Mesodermal cell (in vitro differentiated cells): Measurements from ENCODE around the gene HEXD.

ENCODE experiments used
- H3K27ac ChIP-seq: 2 replicates; pipeline ENCODE4 v1.7.0; 2013; ENCODE audit warnings: mild to moderate bottlenecking, low read depth, low read length, moderate library complexity; ENCODE audit not compliant: severe bottlenecking
- H3K36me3 ChIP-seq: 2 replicates; pipeline ENCODE4 v1.7.1; 2013; ENCODE audit warnings: mild to moderate bottlenecking, low read length, moderate library complexity; ENCODE audit not compliant: control insufficient read depth, insufficient read depth
- H3K4me1 ChIP-seq: one replicate; pipeline ENCODE4 v1.7.1; 2013; ENCODE audit warnings: mild to moderate bottlenecking, low read length; ENCODE audit not compliant: insufficient read depth, control insufficient read depth, poor library complexity, severe bottlenecking
- H3K4me3 ChIP-seq: 2 replicates; pipeline ENCODE4 v1.7.0; 2013; ENCODE audit warnings: low read length, control low read depth, mild to moderate bottlenecking; ENCODE audit not compliant: insufficient read depth, poor library complexity, severe bottlenecking; ENCODE audit errors: extremely low read depth
- H3K9me3 ChIP-seq: 2 replicates; pipeline ENCODE4 v1.7.1; 2013; ENCODE audit warnings: mild to moderate bottlenecking, low read length, moderate library complexity; ENCODE audit not compliant: control insufficient read depth
- WGBS, 2 experiments: methylation state at CpG; one replicate each; pipeline ENCODE4 v1.1.5; 2013; ENCODE audit warnings: missing lambda C conversion rate in 2 of 2; ENCODE audit not compliant: insufficient coverage in 2 of 2; 5-methylcytosine and 5-hydroxymethylcytosine counted together

HEXD gene

GRCh38 chr17:82390015-82390859, 27.9 kb upstream of the HEXD start:
- Histone ChIP-seq H3K9me3 (no peaks in the 10 kb centered on the region), H3K36me3 (peaks cover 2% of the 10 kb centered on the region), H3K4me3 (no peak overlapping the region), H3K27ac (no peak overlapping the region), H3K4me1 (peaks cover 7% of the 10 kb centered on the region)
- 93 to 94% methylated on average over 22 to 27 of the region's 34 CpGs for WGBS, 2 experiments

- Histone ChIP-seq H3K27ac (no peak overlapping the region), H3K4me1 (peaks cover 2% of the 10 kb centered on the region), H3K36me3 (peaks cover 2% of the 10 kb centered on the region), H3K4me3 (no peak overlapping the region), H3K9me3 (no peaks in the 10 kb centered on the region)
- WGBS, 2 experiments = 92% methylated on average over 6 of the region's 13 CpGs; no CpG with 5 or more reads in 1 of the 2 experiments
Measured at GRCh38 chr17:82390860-82391435, 27.2 kb upstream of the HEXD start.

GRCh38 chr17:82391496-82392066, 26.6 kb upstream of the HEXD start:
- Histone ChIP-seq H3K4me1 (no peaks in the 10 kb centered on the region), H3K9me3 (no peaks in the 10 kb centered on the region), H3K27ac (no peak overlapping the region), H3K36me3 (peaks cover 2% of the 10 kb centered on the region), H3K4me3 (no peak overlapping the region)
- WGBS, 2 experiments = 92 to 98% methylated on average over 18 to 23 of the region's 23 CpGs

- Histone ChIP-seq H3K36me3 (peaks cover 2% of the 10 kb centered on the region), H3K4me3 (no peak overlapping the region), H3K9me3 (no peaks in the 10 kb centered on the region), H3K27ac (no peak overlapping the region), H3K4me1 (no peaks in the 10 kb centered on the region)
- 93 to 96% methylated on average over 23 to 24 of the region's 28 CpGs for WGBS, 2 experiments
Measured at GRCh38 chr17:82392209-82392920, 25.8 kb upstream of the HEXD start.

GRCh38 chr17:82392941-82393340, 25.2 kb upstream of the HEXD start:
- H3K4me3 ChIP-seq = no peak overlapping the region
- peaks cover 2% of the 10 kb centered on the region for H3K36me3 ChIP-seq
- H3K4me1 ChIP-seq = no peaks in the 10 kb centered on the region
- WGBS, 2 experiments = 90 to 95% methylated on average over 15 of the region's 15 CpGs
- H3K9me3 ChIP-seq = no peaks in the 10 kb centered on the region
- no peak overlapping the region for H3K27ac ChIP-seq

GRCh38 chr17:82394278-82394677, 23.9 kb upstream of the HEXD start:
- 96 to 98% methylated on average over 9 to 10 of the region's 12 CpGs for WGBS, 2 experiments
- H3K4me3 ChIP-seq = no peak overlapping the region

GRCh38 chr17:82396601-82397435, 21.3 kb upstream of the HEXD start:
- Histone ChIP-seq H3K27ac (no peak overlapping the region), H3K36me3 (peaks cover 7% of the 10 kb centered on the region), H3K9me3 (no peaks in the 10 kb centered on the region), H3K4me3 (no peak overlapping the region), H3K4me1 (no peaks in the 10 kb centered on the region)
- 79 to 83% methylated on average over 15 of the region's 19 CpGs for WGBS, 2 experiments

More at GRCh38 chr17:82394278-82394677, 23.9 kb upstream of the HEXD start:
- no peaks in the 10 kb centered on the region for H3K9me3 ChIP-seq
- H3K36me3 ChIP-seq = peaks cover 2% of the 10 kb centered on the region
- no peaks in the 10 kb centered on the region for H3K4me1 ChIP-seq
- no peak overlapping the region for H3K27ac ChIP-seq

GRCh38 chr17:82397449-82398335, 20.5 kb upstream of the HEXD start:
- Histone ChIP-seq H3K27ac (no peak overlapping the region), H3K4me1 (no peaks in the 10 kb centered on the region), H3K9me3 (no peaks in the 10 kb centered on the region), H3K36me3 (peaks cover 7% of the 10 kb centered on the region), H3K4me3 (no peak overlapping the region)
- WGBS, 2 experiments = 92% methylated on average over 33 to 35 of the region's 38 CpGs

- Histone ChIP-seq H3K4me1 (no peaks in the 10 kb centered on the region), H3K27ac (no peak overlapping the region), H3K36me3 (peaks cover 14% of the 10 kb centered on the region), H3K4me3 (no peak overlapping the region), H3K9me3 (no peaks in the 10 kb centered on the region)
- WGBS, 2 experiments = 95 to 98% methylated on average over 13 of the region's 13 CpGs
Measured at GRCh38 chr17:82399041-82399441, 19.1 kb upstream of the HEXD start.
